ENCODE data around the gene LPA. TPM values are rescaled to one million over a fixed set of nuclear protein-coding genes. Genes with fewer than 3 reads are reported as not detected.
"Not testable (repeated sequence)": the region's sequence is repeated elsewhere in the genome, so short reads cannot be mapped to it uniquely, and the experiment has no call there.

LPA gene
- total and polyA plus RNA-seq, 4 donors: not detected

DNA sequence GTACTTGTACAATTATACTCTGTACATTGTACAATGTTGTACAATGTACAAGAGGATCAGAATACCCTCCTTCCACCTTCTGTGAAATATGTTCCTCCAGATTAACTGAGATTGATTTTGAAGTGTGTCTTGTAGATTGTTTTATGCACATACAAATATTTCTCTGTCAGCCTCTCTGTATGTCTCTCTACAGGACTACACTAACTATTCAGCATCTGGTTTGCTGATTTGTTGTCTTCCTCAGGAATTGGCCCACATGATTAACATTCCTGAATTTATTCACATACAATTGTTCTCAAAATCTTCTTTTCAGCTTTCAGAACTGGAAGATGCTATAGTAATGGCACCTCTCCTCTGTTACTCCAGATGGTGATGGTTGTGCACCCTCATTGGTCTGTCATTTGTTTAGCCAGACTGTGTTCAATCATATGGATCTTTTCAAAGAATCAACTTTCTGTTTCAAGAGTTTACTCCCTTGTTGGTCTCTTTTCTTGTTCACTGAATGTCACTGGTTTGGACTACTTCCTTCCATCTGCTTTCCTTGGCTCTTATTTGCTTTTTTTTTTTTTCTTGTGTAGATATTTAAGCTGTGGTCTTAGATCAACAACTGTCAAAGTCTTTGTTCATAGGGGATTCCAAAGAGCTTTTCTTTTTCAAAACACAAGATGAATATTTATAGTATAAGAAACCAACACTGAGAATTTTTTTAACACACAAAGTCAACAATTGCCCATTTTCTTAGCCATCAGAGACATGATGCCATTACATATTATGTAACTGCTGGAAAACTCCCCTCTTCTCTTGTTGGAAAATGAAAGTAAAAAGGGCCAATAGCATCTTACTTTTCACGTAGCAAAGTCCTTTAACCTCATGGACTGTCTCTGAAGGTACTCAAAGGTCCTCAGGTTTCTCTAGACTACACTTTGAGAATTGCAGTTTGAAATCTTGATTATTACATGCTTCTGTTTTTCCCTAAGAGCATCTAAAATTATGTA lies 67.9 kb downstream of the LPA start:
- peaks cover 3% of the 10 kb centered on the region for H3K9me3 ChIP-seq (ENCODE audit: control insufficient read depth, low read length)
- intact Hi-C loops (cut with DNase I): no loop called here
- H3K4me3 ChIP-seq (ENCODE audit: low read length in 2 of 2): peak overlapping the region in 1 of 2 donors; percentile 26
- H3K27me3 ChIP-seq (ENCODE audit: control insufficient read depth in 1 of 2, insufficient read depth in 2 of 2, low read length in 1 of 2): no peaks in the 10 kb centered on the region
- no peak overlapping the region for H3K27ac ChIP-seq (ENCODE audit: low read depth in 1 of 2, low read length in 2 of 2)
- ATAC-seq (ENCODE audit: low FRiP score) (no peak), DNase-seq (no peak)
- 11 to 14% methylated on average over 1 of the region's 1 CpG for WGBS, 2 donors
- H3K4me1 ChIP-seq (ENCODE audit: control insufficient read depth in 1 of 2, insufficient read depth in 2 of 2, low read length in 2 of 2): no peaks in the 10 kb centered on the region
- H3K36me3 ChIP-seq (ENCODE audit: control insufficient read depth in 1 of 2, insufficient read depth in 2 of 2, low read length in 1 of 2): no peaks in the 10 kb centered on the region

DNA sequence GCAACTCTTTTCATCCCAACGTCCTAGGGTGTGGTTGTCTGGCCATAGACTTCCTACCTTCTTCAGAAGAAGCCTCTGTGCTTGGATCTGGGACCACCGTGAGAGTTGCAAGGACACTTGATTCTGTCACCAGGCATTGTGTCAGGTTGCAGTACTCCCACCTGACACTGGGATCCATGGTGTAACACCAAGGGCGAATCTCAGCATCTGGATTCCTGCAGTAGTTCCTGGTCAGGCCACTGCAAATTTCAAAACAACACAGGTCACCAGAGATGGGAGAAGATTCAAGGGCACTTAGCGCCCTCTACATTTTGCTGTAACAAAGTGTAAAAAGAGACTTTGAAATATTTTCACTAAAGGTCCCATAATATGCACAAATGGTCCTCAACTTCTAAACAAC lies 68.8 kb downstream of the LPA start:
- ATAC-seq (ENCODE audit: low FRiP score); intact Hi-C loops (cut with DNase I); H3K4me1 ChIP-seq (ENCODE audit: control insufficient read depth in 1 of 2, insufficient read depth in 2 of 2, low read length in 2 of 2); H3K27me3 ChIP-seq (ENCODE audit: control insufficient read depth in 1 of 2, insufficient read depth in 2 of 2, low read length in 1 of 2); DNase-seq; H3K9me3 ChIP-seq (ENCODE audit: control insufficient read depth, low read length); H3K27ac ChIP-seq (ENCODE audit: low read depth in 1 of 2, low read length in 2 of 2); H3K36me3 ChIP-seq (ENCODE audit: control insufficient read depth in 1 of 2, insufficient read depth in 2 of 2, low read length in 1 of 2); H3K4me3 ChIP-seq (ENCODE audit: low read length in 2 of 2): not testable (repeated sequence)
- 57 to 61% methylated on average over 4 of the region's 4 CpGs for WGBS, 2 donors

DNA sequence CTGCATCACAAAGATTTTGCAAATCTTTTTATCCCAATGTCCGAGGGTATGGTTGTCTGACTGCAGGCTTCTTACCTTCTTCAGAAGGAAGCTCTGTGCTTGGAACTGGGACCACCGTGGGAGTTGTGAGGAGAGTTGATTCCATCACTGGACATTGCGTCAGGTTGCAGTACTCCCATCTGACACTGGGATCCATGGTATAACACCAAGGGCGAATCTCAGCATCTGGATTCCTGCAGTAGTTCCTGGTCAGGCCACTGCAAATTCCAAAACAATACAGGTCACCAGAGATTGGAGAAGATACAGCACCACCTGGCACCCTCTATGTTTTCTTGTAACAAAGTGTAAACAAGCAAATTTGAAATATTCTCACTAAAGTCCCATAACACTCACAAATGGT lies 77.7 kb downstream of the LPA start:
- Histone ChIP-seq H3K36me3 (ENCODE audit: control insufficient read depth in 1 of 2, insufficient read depth in 2 of 2, low read length in 1 of 2) (no peaks in the 10 kb centered on the region), H3K27me3 (ENCODE audit: control insufficient read depth in 1 of 2, insufficient read depth in 2 of 2, low read length in 1 of 2) (no peaks in the 10 kb centered on the region), H3K4me3 (ENCODE audit: low read length in 2 of 2) (no peak overlapping the region), H3K9me3 (ENCODE audit: control insufficient read depth, low read length) (peaks cover 2% of the 10 kb centered on the region), H3K27ac (ENCODE audit: low read depth in 1 of 2, low read length in 2 of 2) (no peak overlapping the region), H3K4me1 (ENCODE audit: control insufficient read depth in 1 of 2, insufficient read depth in 2 of 2, low read length in 2 of 2) (no peaks in the 10 kb centered on the region)
- ATAC-seq (ENCODE audit: low FRiP score) (no peak), DNase-seq (no peak)
- intact Hi-C loops (cut with DNase I): no loop called here
- WGBS, 2 donors: 74 to 79% methylated on average over 4 of the region's 4 CpGs

DNA sequence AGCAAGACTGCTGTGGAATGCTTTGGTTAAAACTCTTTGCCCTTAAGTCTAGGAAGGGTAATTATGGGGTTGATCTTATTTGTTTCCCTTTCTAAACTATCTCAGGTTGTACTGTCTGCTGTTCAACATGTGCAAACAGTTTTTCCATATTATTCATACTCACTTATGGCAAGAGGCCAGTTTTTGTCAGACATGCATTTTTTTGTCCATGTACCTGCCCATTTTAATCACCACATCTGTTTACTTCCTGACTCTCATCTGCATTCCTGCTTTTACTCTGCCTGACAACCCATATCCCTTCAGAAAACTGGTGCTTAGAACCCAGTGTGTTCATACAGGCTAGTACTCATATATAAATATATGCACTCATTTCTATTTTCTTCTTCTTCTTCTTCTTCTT lies 80.3 kb downstream of the LPA start:
- Histone ChIP-seq H3K4me1 (ENCODE audit: control insufficient read depth in 1 of 2, insufficient read depth in 2 of 2, low read length in 2 of 2) (no peaks in the 10 kb centered on the region), H3K4me3 (ENCODE audit: low read length in 2 of 2) (no peak overlapping the region), H3K36me3 (ENCODE audit: control insufficient read depth in 1 of 2, insufficient read depth in 2 of 2, low read length in 1 of 2) (no peaks in the 10 kb centered on the region), H3K9me3 (ENCODE audit: control insufficient read depth, low read length) (peaks cover 5% of the 10 kb centered on the region), H3K27me3 (ENCODE audit: control insufficient read depth in 1 of 2, insufficient read depth in 2 of 2, low read length in 1 of 2) (no peaks in the 10 kb centered on the region), H3K27ac (ENCODE audit: low read depth in 1 of 2, low read length in 2 of 2) (no peak overlapping the region)
- intact Hi-C loops (cut with DNase I): no loop called here
- DNase-seq (no peak), ATAC-seq (ENCODE audit: low FRiP score) (no peak)

DNA sequence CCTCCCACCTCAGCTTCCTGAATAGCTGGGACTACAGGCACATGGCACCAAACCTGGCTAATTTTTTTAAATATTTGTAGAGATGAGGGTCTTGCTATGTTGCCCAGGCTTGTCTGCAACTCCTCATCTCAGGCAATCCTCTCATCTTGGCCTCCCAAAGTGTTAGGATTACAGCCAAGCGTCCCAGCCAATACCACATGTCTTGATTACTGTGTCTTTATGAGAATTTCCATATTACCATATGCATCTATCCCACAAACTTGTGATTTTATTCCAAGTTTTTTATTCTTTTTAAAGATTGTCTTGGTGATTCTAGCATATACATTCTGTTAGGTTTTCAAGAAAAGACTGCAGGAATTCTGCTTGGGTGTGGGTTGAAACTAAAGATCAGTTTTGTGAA lies 82.7 kb downstream of the LPA start:
- Histone ChIP-seq H3K4me3 (ENCODE audit: low read length in 2 of 2) (no peak overlapping the region), H3K9me3 (ENCODE audit: control insufficient read depth, low read length) (peaks cover 5% of the 10 kb centered on the region), H3K4me1 (ENCODE audit: control insufficient read depth in 1 of 2, insufficient read depth in 2 of 2, low read length in 2 of 2) (no peaks in the 10 kb centered on the region), H3K27ac (ENCODE audit: low read depth in 1 of 2, low read length in 2 of 2) (no peak overlapping the region), H3K36me3 (ENCODE audit: control insufficient read depth in 1 of 2, insufficient read depth in 2 of 2, low read length in 1 of 2) (no peaks in the 10 kb centered on the region), H3K27me3 (ENCODE audit: control insufficient read depth in 1 of 2, insufficient read depth in 2 of 2, low read length in 1 of 2) (no peaks in the 10 kb centered on the region)
- ATAC-seq (ENCODE audit: low FRiP score) (no peak), DNase-seq (no peak)
- 60 to 74% methylated on average over 1 of the region's 1 CpG for WGBS, 2 donors
- intact Hi-C loops (cut with DNase I): no loop called here

DNA sequence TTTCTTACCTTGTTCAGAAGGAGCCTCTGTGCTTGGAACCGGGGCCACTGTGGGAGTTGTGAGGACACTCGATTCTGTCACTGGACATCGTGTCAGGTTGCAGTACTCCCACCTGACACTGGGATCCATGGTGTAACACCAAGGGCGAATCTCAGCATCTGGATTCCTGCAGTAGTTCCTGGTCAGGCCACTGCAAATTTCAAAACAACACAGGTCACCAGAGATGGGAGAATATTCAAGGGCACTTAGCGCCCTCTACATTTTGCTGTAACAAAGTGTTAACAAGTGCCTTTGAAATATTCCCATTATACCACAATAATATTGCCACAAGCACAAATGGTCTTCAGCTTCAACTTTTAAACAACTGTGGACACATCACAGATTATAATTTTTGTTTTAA lies 85.6 kb downstream of the LPA start:
- ATAC-seq (ENCODE audit: low FRiP score); intact Hi-C loops (cut with DNase I): not testable (repeated sequence)
- 57 to 64% methylated on average over 5 of the region's 5 CpGs for WGBS, 2 donors

DNA sequence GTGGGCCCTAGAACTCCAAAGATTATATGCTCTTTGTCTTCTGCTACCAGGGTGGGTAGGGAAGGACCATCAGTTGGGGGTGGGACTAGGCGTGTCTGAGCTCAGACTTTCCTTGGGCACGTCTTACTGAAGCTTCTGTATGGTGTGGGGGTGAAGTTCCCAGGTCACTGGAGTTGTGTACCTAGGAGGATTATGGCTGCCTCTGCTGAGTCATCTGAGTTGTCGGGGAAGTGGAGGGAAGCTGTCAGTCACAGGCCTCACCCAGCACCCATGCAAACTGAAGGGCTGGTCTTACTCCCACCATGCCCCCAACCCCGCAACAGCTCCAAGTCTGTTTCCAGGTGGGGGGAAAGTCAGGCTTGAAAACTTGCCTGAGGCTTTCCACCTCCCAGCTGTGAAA lies 90.1 kb downstream of the LPA start:
- WGBS, 2 donors: 65% methylated on average over 4 of the region's 4 CpGs
- Histone ChIP-seq H3K27ac (ENCODE audit: low read depth in 1 of 2, low read length in 2 of 2) (no peak overlapping the region), H3K36me3 (ENCODE audit: control insufficient read depth in 1 of 2, insufficient read depth in 2 of 2, low read length in 1 of 2) (no peaks in the 10 kb centered on the region), H3K9me3 (ENCODE audit: control insufficient read depth, low read length) (peaks cover 4% of the 10 kb centered on the region), H3K27me3 (ENCODE audit: control insufficient read depth in 1 of 2, insufficient read depth in 2 of 2, low read length in 1 of 2) (no peaks in the 10 kb centered on the region), H3K4me1 (ENCODE audit: control insufficient read depth in 1 of 2, insufficient read depth in 2 of 2, low read length in 2 of 2) (no peaks in the 10 kb centered on the region), H3K4me3 (ENCODE audit: low read length in 2 of 2) (no peak overlapping the region)
- no peak for DNase-seq
- no peak for ATAC-seq (ENCODE audit: low FRiP score)
- intact Hi-C loops (cut with DNase I): no loop called here

More for the DNA sequence above, 85.6 kb downstream of the LPA start:
- H3K4me1 ChIP-seq (ENCODE audit: control insufficient read depth in 1 of 2, insufficient read depth in 2 of 2, low read length in 2 of 2); DNase-seq; H3K27ac ChIP-seq (ENCODE audit: low read depth in 1 of 2, low read length in 2 of 2); H3K4me3 ChIP-seq (ENCODE audit: low read length in 2 of 2); H3K9me3 ChIP-seq (ENCODE audit: control insufficient read depth, low read length); H3K27me3 ChIP-seq (ENCODE audit: control insufficient read depth in 1 of 2, insufficient read depth in 2 of 2, low read length in 1 of 2); H3K36me3 ChIP-seq (ENCODE audit: control insufficient read depth in 1 of 2, insufficient read depth in 2 of 2, low read length in 1 of 2): not testable (repeated sequence)

DNA sequence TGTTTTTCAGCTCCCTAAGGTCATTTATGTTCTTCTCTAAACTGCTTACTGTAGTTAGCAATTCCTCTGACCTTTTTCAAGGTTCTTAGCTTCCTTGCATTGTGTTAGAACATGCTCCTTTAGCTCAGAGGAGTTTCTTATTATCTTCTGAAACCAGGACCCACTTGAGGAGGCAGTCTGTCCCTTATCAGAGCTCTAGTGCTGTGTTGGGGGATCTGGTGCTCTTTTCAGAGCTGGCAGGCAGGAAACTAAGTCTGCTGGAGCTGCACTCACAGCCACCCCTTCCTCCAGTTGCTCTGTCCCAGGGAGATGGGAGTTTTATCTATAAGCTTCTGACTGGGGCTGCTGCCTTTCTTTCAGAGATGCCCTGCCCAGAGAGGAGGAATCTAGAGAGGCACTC lies 92.9 kb downstream of the LPA start:
- H3K9me3 ChIP-seq (ENCODE audit: control insufficient read depth, low read length); H3K27ac ChIP-seq (ENCODE audit: low read depth in 1 of 2, low read length in 2 of 2); H3K4me1 ChIP-seq (ENCODE audit: control insufficient read depth in 1 of 2, insufficient read depth in 2 of 2, low read length in 2 of 2); intact Hi-C loops (cut with DNase I); ATAC-seq (ENCODE audit: low FRiP score); H3K27me3 ChIP-seq (ENCODE audit: control insufficient read depth in 1 of 2, insufficient read depth in 2 of 2, low read length in 1 of 2); H3K36me3 ChIP-seq (ENCODE audit: control insufficient read depth in 1 of 2, insufficient read depth in 2 of 2, low read length in 1 of 2); H3K4me3 ChIP-seq (ENCODE audit: low read length in 2 of 2); DNase-seq: not testable (repeated sequence)

DNA sequence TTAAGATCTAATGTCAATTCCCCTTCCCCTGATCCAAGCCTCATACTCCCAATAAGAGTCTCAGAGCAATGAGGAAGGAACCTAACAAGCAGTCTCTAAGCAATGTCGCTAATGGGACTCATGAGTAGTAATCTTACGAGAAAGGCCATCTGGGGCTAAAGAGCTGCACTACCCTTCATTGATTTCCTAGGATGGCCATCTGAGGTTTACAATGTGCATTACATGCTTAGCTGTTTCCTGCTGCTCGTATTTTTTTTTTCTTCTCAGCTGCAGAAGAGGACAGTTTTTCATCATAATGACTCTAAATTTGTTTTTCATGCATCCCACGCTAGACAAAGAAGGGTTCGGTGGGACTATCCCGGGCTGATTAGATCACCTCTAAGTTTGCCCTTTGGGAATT lies 119.3 kb downstream of the LPA start:
- intact Hi-C loops (cut with DNase I): no loop called here
- DNase-seq: no peak
- 63 to 67% methylated on average over 6 of the region's 6 CpGs for WGBS, 2 donors

More for the DNA sequence above, 119.3 kb downstream of the LPA start:
- no peak overlapping the region for H3K4me3 ChIP-seq (ENCODE audit: low read length in 2 of 2)
- no peak overlapping the region for H3K27ac ChIP-seq (ENCODE audit: low read depth in 1 of 2, low read length in 2 of 2)
- H3K36me3 ChIP-seq (ENCODE audit: control insufficient read depth in 1 of 2, insufficient read depth in 2 of 2, low read length in 1 of 2): no peaks in the 10 kb centered on the region
- H3K27me3 ChIP-seq (ENCODE audit: control insufficient read depth in 1 of 2, insufficient read depth in 2 of 2, low read length in 1 of 2): peaks cover 0 to 2% of the 10 kb centered on the region in 2 donors
- no peaks in the 10 kb centered on the region for H3K4me1 ChIP-seq (ENCODE audit: control insufficient read depth in 1 of 2, insufficient read depth in 2 of 2, low read length in 2 of 2)
- no peak for ATAC-seq (ENCODE audit: low FRiP score)
- H3K9me3 ChIP-seq (ENCODE audit: control insufficient read depth, low read length): no peaks in the 10 kb centered on the region
